SIG-M5 (cell line): ENCODE measurements around the gene EDN1.

Experiments
- DNase-seq: peaks from one replicate; lab custom pipeline; 2025; lab: John Stamatoyannopoulos, UW

EDN1 gene

GRCh38 chr6:12289933-12290820, at the start of gene EDN1:
Gene EDN1 (plus strand): TSS chr6:12290361. CDS start chr6:12290630, 269 bp downstream.
- no peak for DNase-seq

DNA sequence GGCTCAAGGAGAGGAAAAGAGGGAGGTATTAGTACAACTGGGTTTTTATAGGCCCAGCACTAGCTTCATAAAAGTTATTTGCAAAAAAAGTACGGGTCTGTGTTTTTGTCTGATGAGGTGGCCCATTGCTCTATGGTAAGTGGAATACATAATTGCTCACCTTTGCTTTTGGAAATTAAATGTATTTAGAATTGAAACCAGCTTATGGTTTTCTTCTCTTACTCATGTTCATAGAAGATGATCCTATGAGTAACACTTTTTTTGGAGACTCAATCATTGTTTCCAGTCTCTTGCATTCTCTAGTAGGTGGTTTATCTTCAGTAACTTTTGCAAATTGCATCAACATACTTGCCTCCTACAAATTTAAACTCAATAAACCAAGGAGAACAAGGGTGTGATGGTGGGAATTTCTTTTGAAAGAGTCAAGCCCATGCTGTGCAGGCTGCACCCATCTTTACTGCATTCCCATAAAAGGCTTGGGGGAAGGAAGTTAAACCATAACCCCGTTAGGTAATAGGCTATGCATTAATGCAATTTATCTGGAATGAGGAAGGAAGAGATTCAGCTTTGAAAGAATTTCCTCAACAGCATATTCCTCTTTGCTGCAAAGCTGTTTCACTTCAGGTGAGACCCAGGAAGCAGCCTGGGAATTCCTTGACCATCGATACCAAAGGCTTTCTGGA, 48.5 kb upstream of the EDN1 start:
- no peak for DNase-seq

DNA sequence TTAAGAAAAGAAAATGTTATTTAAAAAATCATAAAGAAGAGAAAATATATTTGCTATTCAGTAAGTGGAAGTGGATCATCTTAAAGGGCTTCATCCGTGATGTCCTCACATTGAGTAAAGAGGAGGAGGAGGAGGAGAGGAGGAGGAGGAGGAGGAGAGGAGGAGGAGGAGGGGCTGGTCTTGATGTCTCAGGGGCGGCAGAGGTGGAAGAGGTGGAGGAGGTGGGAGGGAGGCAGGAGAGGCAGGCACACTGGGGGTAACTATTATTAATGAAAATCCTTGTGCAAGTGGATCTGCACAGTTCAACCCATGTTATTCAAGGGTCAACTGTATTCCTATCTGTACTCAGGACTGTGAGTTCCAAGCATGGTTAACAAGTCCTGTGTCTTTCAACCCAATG, 47.0 kb upstream of the EDN1 start:
- no peak for DNase-seq

- no peak for DNase-seq
These were observed 44.8 kb upstream of the EDN1 start for GRCh38 chr6:12245360-12245759.

GRCh38 chr6:12245763-12246718, 44.1 kb upstream of the EDN1 start:
- DNase-seq = no peak

GRCh38 chr6:12246900-12247299, 43.3 kb upstream of the EDN1 start:
- no peak for DNase-seq

GRCh38 chr6:12249541-12250382, 40.4 kb upstream of the EDN1 start:
- no peak for DNase-seq

- no peak for DNase-seq
These were observed 39.8 kb upstream of the EDN1 start for GRCh38 chr6:12250383-12250770.

DNA sequence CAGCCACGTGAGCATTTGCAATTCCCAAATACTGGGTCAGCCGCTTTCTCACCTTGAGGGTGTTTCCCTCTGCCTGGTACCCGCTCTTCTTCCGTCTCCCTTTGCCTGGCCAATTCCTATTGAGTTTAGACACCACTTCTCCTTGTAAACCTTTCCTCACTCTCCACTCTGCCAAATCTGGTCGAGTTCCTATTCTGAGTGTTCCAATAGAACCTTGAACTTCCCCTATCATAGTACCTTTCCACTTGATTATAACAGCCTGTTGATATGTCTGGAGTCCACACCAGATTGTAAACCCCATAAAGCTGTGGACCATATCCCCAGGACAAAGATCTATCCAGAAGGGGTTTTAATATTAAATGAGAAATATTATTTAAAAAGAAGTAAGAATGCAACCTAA, 36.0 kb upstream of the EDN1 start:
- no peak for DNase-seq

GRCh38 chr6:12258191-12258590, 32.0 kb upstream of the EDN1 start:
- no peak for DNase-seq

GRCh38 chr6:12258591-12259075, 31.5 kb upstream of the EDN1 start:
- no peak for DNase-seq

DNA sequence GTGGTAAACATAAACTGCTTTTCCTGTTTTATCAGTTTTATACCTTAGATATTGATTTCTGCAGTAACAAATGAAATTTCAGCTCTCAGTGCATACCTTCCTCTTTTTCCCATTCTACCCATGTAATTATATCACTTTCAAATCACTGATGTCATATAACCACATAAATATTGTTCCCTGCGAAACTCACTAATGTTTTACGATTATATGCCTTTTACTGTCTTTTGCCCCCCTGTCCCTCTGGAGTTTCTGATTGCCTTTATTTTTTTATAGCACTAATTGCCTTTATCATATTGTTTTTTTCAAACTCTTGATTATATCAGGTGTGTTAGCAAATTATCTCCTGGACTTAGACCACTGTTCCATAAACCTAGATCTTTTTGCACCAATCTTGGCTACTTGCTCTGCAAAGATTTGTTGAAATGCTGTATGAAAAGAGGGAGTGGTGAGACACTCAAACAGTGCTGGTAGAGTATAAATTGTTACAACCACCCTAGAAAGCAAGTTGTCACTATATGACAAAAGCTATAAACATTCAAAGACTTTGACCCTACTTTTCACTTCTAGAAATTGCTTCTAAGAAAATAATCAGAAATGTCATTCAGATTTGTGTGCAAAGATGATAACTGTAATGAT, 29.6 kb upstream of the EDN1 start:
- DNase-seq = no peak

DNA sequence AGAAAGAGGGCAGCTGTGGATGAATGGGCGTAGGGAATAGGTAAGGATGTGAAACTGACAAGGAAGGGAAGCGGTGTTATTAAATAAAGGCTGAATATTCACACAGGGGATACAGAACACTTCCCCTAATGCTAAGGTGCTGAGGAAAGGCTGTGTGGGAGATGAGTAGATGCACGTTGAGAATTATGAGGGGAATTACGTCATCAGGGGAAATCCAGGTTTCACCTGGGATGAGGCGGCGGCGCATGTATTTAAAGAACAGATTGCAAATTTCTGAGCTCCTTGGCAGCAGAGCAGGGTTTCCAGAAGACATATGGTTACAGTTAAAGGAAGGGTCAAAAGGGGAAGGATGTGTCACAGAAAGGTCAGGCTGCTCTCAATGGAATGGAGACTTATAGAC, 28.7 kb upstream of the EDN1 start:
- no peak for DNase-seq

GRCh38 chr6:12262236-12263061, 27.7 kb upstream of the EDN1 start:
- no peak for DNase-seq

GRCh38 chr6:12263403-12263802, 26.8 kb upstream of the EDN1 start:
- no peak for DNase-seq

DNA sequence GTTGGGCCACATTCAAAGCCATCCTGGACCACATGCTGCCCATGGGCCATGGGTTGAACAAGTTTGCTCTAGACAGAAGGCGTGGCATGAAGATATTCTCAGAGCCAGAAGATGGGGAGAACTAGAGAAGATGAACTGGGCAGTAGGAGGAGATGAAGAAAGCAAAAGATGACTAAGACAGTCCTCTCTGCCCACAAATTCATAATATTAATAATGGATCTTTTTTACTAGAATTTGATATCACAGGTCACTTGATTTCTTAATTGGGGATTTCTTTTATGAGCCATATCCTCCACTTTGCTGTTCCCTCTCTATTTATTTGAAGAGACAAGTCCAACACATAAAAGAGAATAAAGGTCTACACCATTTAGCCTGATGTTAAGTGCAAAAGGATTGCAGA, 25.5 kb upstream of the EDN1 start:
- DNase-seq = no peak

DNA sequence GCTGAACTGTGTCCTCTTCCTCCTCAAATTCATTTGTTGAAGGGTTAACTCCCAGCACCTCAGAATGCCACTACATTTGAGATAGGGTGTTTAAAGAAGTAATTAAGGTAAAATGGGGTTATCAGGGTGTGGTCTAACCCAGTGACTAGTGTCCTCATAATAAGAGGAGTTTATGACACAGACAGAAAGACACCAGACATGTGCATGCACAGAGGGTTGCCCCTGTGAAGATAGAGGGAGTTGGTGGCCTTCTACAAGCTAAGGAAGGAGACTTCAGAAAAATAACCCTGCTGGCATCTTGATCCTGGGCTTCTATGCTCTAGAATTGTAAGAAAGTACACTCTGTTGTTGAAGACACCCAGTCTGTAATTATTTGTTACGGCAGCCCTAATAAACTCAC, 24.9 kb upstream of the EDN1 start:
- no peak for DNase-seq

DNA sequence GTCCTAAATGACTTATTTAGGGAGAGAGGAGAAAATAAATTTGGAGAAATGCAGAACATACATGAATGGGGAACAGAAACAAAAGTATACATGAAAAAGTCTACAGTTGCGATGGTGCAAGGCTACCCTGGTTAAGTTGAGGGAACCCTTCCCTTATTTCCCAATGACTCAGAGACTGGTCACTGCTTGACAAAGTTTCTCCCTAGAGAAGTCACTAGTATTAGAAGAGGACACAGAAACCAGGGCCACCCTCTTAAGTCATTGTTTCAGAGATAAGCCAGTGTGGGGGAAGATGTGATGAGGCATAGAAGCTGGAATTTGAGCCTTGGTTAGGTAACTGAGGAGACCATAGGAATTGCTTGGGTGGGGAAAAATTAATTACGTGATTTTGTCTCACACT, 24.4 kb upstream of the EDN1 start:
- peak; percentile 85 for DNase-seq

GRCh38 chr6:12266571-12266970, 23.6 kb upstream of the EDN1 start:
- DNase-seq = peak; percentile 53

DNA sequence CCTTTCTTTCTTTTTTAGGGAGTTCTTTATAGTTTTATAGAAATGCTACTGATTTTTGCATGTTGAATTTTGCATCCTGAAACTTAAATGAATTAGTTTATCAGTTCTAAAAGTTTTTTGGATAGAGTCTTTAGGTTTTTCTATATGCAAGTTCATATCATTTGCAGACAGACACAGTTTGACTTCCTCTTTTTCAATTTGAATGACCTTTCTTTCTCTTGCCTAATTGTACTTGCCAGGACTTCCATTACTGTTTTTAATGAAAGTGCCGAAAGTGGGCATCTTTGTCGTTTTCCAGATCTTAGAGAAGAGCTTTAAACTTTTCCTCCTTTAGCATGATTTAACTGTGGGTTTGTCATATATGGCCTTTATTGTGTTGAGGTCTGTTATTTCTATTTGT, 21.1 kb upstream of the EDN1 start:
- DNase-seq = no peak
